Vagina (tissue), 2 donors: ENCODE results near the gene DLG3.

Experiments
- CTCF ChIP-seq, 3 experiments: fragments of 450-650 bp in 2 of 3; fragments of 200-600 bp in 1 of 3; sonication (generic) in 1 of 3; IDR thresholded peaks; one replicate each; pipeline ENCODE4 v1.5.1; 2017 to 2019; ENCODE audit warnings: antibody characterized with exemption in 3 of 3, mild to moderate bottlenecking in 2 of 3, moderate library complexity in 2 of 3
- POLR2A ChIP-seq, 2 donors: fragments of 450-650 bp; IDR thresholded peaks; one replicate each; pipeline ENCODE4 v1.6.1; 2017; ENCODE audit warnings: antibody characterized with exemption in 2 of 2, mild to moderate bottlenecking in 2 of 2, moderate library complexity in 2 of 2
- POLR2AphosphoS5 ChIP-seq, 2 donors: sonication (generic); formaldehyde crosslinking; IDR thresholded peaks; one replicate each; pipeline ENCODE4 v1.9.0; 2017; ENCODE audit warnings: antibody characterized with exemption in 2 of 2, mild to moderate bottlenecking in 2 of 2, low read depth in 1 of 2; ENCODE audit not compliant: insufficient read depth in 1 of 2

- no peak for TF ChIP-seq POLR2A (IDR thresholded peaks at IDR 0.05)
- no peak for TF ChIP-seq CTCF (IDR thresholded peaks at IDR 0.05)
- TF ChIP-seq POLR2AphosphoS5 (IDR thresholded peaks at IDR 0.05; ENCODE audit: insufficient read depth in 1 of 2, low read depth in 1 of 2): no peak
Observed at GRCh38 chrX:70411475-70411874, 33.2 kb upstream of the DLG3 start.
